PC-9 (cell line): ENCODE results near the gene NFATC1. TPM values are rescaled to one million over a fixed set of nuclear protein-coding genes. Genes with fewer than 3 reads are reported as not detected.

ENCODE experiments used
- BruUV-seq: library from RNA; stranded (reverse); fragments of 400-500 nt; replicated peaks from 2 replicates; lab custom pipeline; 2021; lab: Mats Ljungman, UMichigan
- CTCF ChIA-PET: fragments of 300-600 bp; sonication (Branson Sonifier 250); formaldehyde crosslinking; loops from one replicate; lab custom pipeline; 2022; ENCODE audit warnings: antibody characterized with exemption; lab: Charles Lee
- POLR2A ChIA-PET: fragments of 300-600 bp; sonication (Branson Sonifier 250); formaldehyde crosslinking; loops from one replicate; lab custom pipeline; 2022; ENCODE audit warnings: antibody characterized with exemption; ENCODE audit not compliant: unreplicated experiment; lab: Charles Lee
- DNase-seq, 2 experiments: peaks; one replicate each; pipeline versions ENCODE4 v3.0.0 to v3.0.0-alpha.2; 2015 to 2022; ENCODE audit warnings: mixed read lengths in 1 of 2
- H2AFZ ChIP-seq: fragments of 200-600 bp; sonication (generic); 2 replicates; pipeline ENCODE4 v1.8.1; 2017; ENCODE audit warnings: antibody characterized with exemption
- H3F3A ChIP-seq: fragments of 200-600 bp; sonication (generic); 2 replicates; pipeline ENCODE4 v1.8.1; 2017; ENCODE audit warnings: antibody characterized with exemption, mild to moderate bottlenecking, low read depth; ENCODE audit not compliant: insufficient read depth
- H3K27ac ChIP-seq: fragments of 200-600 bp; sonication (generic); 2 replicates; pipeline ENCODE4 v1.6.1; 2016; ENCODE audit warnings: mixed run types
- H3K27me3 ChIP-seq: fragments of 200-600 bp; sonication (generic); 2 replicates; pipeline ENCODE4 v1.6.1; 2016; ENCODE audit warnings: low read depth, mixed run types; ENCODE audit not compliant: insufficient read depth
- H3K36me3 ChIP-seq: fragments of 200-600 bp; sonication (generic); 2 replicates; pipeline ENCODE4 v1.6.1; 2016; ENCODE audit warnings: low read depth, mixed run types
- H3K4me1 ChIP-seq: fragments of 200-600 bp; sonication (generic); replicated peaks from 2 replicates; pipeline ENCODE4 v1.6.1; 2016; ENCODE audit warnings: mixed run types; ENCODE audit not compliant: insufficient read depth
- H3K4me2 ChIP-seq: fragments of 200-600 bp; sonication (generic); 2 replicates; pipeline ENCODE4 v1.6.1; 2017; ENCODE audit warnings: mixed run types
- H3K4me3 ChIP-seq: fragments of 200-600 bp; sonication (generic); 2 replicates; pipeline ENCODE4 v1.6.1; 2016; ENCODE audit warnings: mixed run types
- H3K79me2 ChIP-seq: fragments of 200-600 bp; sonication (generic); 2 replicates; pipeline ENCODE4 v1.6.1; 2017; ENCODE audit warnings: low read depth, mixed run types
- H3K9me2 ChIP-seq: fragments of 200-600 bp; sonication (generic); 2 replicates; pipeline ENCODE4 v1.8.1; 2017; ENCODE audit warnings: mild to moderate bottlenecking; ENCODE audit not compliant: insufficient read depth
- H3K9me3 ChIP-seq: fragments of 200-600 bp; sonication (generic); 2 replicates; pipeline ENCODE4 v1.8.1; 2016; ENCODE audit warnings: low read depth; ENCODE audit not compliant: insufficient read depth
- H4K20me1 ChIP-seq: fragments of 200-600 bp; sonication (generic); 2 replicates; pipeline ENCODE4 v1.8.1; 2017; ENCODE audit not compliant: insufficient read depth
- EZH2 ChIP-seq: fragments of 200-600 bp; sonication (generic); IDR thresholded peaks from 2 replicates; pipeline ENCODE4 v1.8.0; 2017; ENCODE audit warnings: antibody characterized with exemption, low read depth
- intact Hi-C: fragments of 100-400 bp; cut with micrococcal nuclease; formaldehyde crosslinking; loops from one replicate; pipeline ENCODE4 v1.10.0; 2022; ENCODE audit not compliant: unreplicated experiment
- total RNA-seq: library from RNA; stranded (reverse); gene quantifications from 2 replicates; pipeline ENCODE4 v1.2.3, GENCODE V29; 2021
- TF ChIP-seq, protein P1 (sequence below): fragments of 200-600 bp; sonication (generic); conservative IDR thresholded peaks from 2 replicates; pipeline ENCODE4 v1.6.1; 2017; ENCODE audit warnings: mixed run types, antibody characterized with exemption, mild to moderate bottlenecking, moderate library complexity

NFATC1 gene
- total RNA-seq, 1 experiment from 2014 or later, result 2.6 TPM

DNA sequence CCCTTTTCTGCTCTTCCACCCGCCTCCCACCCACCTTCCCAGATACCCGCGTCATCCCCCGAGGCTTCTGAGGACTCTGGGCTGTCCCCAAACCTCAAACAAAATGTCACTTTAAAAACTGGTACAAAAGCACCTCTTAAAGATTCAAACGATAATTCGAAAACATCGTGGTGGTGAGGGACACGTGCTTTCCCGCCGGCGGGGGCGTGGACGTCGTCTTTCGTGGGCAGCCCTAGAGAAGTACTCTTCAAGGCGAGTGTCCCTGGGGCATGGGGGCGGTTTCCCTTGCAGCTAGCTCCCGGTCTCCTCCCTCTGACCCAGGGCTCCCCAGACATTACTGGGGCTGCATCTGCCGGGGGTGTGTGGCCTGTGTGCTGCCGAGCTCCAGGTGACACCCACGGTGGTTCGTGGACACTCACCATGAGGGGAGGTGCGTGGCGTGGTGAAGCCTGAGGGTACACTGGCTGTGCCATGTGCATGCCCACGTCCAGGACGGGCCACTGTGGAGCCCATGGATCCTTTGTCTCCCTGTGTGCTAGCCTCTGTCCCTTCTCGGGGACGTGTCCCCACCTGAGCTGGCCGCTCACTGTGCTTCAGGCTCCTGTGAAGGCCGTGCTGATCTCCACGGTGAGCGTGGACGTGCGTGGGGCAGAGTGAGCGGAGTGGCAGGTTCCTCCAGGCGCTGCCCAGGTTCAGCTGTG, 117.8 kb downstream of the NFATC1 start:
- BruUV-seq, result no TSS peak
- Histone ChIP-seq H3K9me3 (no peaks in the 10 kb centered on the region), H3K27me3 (peaks cover 64% of the 10 kb centered on the region), H4K20me1 (no peaks in the 10 kb centered on the region), H3K4me3 (no peak overlapping the region), H3K79me2 (no peaks in the 10 kb centered on the region), H3K36me3 (no peaks in the 10 kb centered on the region), H3K4me1 (no peaks in the 10 kb centered on the region), H3K9me2 (no peaks in the 10 kb centered on the region), H2AFZ (no peak overlapping the region), H3F3A (no peaks in the 10 kb centered on the region), H3K27ac (no peak overlapping the region), H3K4me2 (no peak overlapping the region)
- ChIA-PET CTCF (no interaction called here), POLR2A (no interaction called here)
- intact Hi-C loops, result no loop called here
- no peak for TF ChIP-seq EZH2
- TF ChIP-seq, protein P1, sequence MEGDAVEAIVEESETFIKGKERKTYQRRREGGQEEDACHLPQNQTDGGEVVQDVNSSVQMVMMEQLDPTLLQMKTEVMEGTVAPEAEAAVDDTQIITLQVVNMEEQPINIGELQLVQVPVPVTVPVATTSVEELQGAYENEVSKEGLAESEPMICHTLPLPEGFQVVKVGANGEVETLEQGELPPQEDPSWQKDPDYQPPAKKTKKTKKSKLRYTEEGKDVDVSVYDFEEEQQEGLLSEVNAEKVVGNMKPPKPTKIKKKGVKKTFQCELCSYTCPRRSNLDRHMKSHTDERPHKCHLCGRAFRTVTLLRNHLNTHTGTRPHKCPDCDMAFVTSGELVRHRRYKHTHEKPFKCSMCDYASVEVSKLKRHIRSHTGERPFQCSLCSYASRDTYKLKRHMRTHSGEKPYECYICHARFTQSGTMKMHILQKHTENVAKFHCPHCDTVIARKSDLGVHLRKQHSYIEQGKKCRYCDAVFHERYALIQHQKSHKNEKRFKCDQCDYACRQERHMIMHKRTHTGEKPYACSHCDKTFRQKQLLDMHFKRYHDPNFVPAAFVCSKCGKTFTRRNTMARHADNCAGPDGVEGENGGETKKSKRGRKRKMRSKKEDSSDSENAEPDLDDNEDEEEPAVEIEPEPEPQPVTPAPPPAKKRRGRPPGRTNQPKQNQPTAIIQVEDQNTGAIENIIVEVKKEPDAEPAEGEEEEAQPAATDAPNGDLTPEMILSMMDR, result no peak
- no peak for DNase-seq

- BruUV-seq, result no TSS peak
- Histone ChIP-seq H3F3A (no peaks in the 10 kb centered on the region), H4K20me1 (no peaks in the 10 kb centered on the region), H3K4me1 (no peaks in the 10 kb centered on the region), H2AFZ (no peak overlapping the region), H3K79me2 (no peaks in the 10 kb centered on the region), H3K4me2 (no peak overlapping the region), H3K4me3 (no peak overlapping the region), H3K27ac (no peak overlapping the region), H3K36me3 (no peaks in the 10 kb centered on the region), H3K27me3 (peaks cover 61% of the 10 kb centered on the region), H3K9me3 (no peaks in the 10 kb centered on the region), H3K9me2 (no peaks in the 10 kb centered on the region)
- no peak for DNase-seq
- no peak for TF ChIP-seq EZH2
- TF ChIP-seq, protein P1, result no peak
- intact Hi-C loops, result no loop called here
- ChIA-PET POLR2A (no interaction called here), CTCF (no interaction called here)
Measured at GRCh38 chr18:79515331-79515730, 119.6 kb downstream of the NFATC1 start.

GRCh38 chr18:79515944-79516351, 120.2 kb downstream of the NFATC1 start:
- no peak overlapping the region for H2AFZ ChIP-seq
- BruUV-seq, result no TSS peak
- ChIA-PET POLR2A (no interaction called here), CTCF (no interaction called here)
- intact Hi-C loops, result no loop called here
- no peaks in the 10 kb centered on the region for H3F3A ChIP-seq
- H4K20me1 ChIP-seq, result no peaks in the 10 kb centered on the region
- no peak overlapping the region for H3K4me2 ChIP-seq
- no peaks in the 10 kb centered on the region for H3K9me2 ChIP-seq
- TF ChIP-seq EZH2, result no peak
- TF ChIP-seq, protein P1, result no peak
- no peaks in the 10 kb centered on the region for H3K36me3 ChIP-seq
- H3K4me1 ChIP-seq, result no peaks in the 10 kb centered on the region
- no peaks in the 10 kb centered on the region for H3K79me2 ChIP-seq
- peaks cover 61% of the 10 kb centered on the region for H3K27me3 ChIP-seq
- no peak overlapping the region for H3K27ac ChIP-seq
- no peak overlapping the region for H3K4me3 ChIP-seq
- no peaks in the 10 kb centered on the region for H3K9me3 ChIP-seq
- DNase-seq, result no peak
